GM08714 (cell line): ENCODE results near the gene GHSR.
"Not testable (repeated sequence)": the region's sequence is repeated elsewhere in the genome, so short reads cannot be mapped to it uniquely, and the experiment has no call there.

Experiments
- H3K4me3 ChIP-seq: fragments of 200-500 bp; sonication (Bioruptor generic); 2 replicates; pipeline ENCODE4 v1.5.1; 2014; ENCODE audit warnings: mild to moderate bottlenecking, low read length, inconsistent platforms
- ZNF274 ChIP-seq: IDR thresholded peaks from 2 replicates; pipeline ENCODE4 v1.6.1; 2012; ENCODE audit warnings: mild to moderate bottlenecking, low read depth, low read length

The GHSR gene

DNA sequence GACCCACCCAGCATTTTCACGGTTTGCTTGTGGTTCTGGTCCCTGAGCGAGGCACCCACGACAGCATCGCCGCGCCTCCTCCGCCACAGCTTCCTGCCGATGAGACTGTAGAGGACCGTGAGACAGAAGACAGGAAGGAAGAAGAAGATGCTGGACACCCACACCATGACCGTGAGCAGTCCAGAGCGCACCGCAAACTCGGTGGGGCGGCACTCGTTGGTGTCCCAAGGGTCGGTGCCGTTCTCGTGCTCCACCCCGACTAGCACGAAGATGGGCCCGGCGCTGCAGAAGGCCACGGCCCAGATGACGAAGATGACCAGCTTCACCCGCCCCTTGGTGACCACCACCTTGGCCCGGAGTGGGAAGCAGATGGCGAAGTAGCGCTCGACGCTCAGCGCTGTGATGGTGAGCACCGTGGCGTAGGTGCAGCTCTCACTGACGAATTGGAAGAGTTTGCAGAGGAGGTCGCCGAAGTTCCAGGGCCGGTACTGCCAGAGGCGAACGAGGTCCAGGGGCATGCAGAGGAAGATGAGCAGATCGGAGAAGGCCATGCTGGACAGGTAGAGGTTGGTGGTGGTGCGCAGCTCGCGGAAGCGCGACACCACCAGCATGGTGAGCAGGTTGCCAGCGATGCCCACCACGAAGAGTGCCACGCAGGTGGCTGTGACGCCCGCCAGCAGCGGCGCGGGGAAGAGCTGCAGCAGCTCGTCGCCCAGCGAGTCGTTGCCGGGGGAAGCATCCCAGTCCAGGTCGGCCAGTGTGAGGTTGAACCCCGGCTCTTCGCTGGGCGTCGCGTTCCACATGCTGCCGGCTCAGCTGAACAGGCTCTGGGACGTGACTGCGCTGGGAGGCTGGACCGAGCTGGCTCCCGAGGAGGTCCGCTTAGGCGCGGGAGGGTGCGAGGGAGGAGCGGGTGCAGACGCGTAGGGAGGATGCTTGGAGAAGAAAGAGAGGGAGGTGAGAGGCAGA, at the start of gene GHSR:
Gene GHSR (minus strand): TSS at position 846 of the 969 bp plus-strand sequence. CDS start 43 bp downstream, at position 803.
- no peak within 1 kb of the TSS; the same call in 1 of the 2 replicates for H3K4me3 ChIP-seq
- no peak for TF ChIP-seq ZNF274

DNA sequence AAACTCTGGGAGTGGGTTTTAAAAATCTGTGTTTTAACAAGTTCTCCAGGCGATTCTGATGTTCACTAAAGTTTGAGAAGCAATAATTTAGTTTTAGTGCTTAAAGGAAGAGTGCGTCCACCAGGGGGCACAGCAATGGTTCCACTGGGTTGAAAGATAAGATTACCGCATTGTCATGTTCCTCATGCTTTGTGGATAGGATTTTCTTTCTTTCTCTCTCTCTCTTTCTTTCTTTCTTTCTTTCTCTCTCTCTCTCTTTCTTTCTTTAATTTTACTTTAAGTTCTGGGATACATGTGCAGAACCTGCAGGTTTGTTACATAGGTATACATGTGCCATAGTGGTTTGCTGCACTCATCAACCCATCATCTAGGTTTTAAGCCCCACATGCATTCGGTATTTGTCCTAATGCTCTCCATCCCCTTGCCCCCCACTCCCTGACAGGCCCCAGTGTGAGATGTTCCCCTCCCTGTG, 42.0 kb upstream of the GHSR start:
- H3K4me3 ChIP-seq: not testable (repeated sequence)

GRCh38 chr3:172478116-172478515, 29.9 kb upstream of the GHSR start:
- H3K4me3 ChIP-seq: no peak overlapping the region
- TF ChIP-seq ZNF274: no peak

DNA sequence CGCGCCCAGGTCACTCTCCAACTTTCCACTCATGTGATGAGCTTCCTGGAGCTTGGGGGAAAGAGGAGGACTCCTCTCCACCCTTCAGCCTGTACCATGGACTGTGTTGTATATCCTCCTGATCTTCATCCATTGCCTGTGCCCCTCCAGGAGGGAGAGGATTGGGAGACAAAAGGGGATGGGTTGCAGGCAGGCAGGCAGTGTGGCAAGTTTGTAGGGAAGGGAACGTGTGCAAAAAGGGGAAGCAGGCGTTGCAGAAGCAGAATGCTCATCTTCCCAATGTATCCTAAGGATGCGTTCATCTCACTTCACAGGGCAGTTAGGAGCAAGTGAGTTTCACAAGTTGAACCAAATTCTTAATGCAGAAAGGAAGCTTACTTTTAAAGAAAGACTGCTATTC, 28.1 kb upstream of the GHSR start:
- no peak overlapping the region for H3K4me3 ChIP-seq
- no peak for TF ChIP-seq ZNF274

DNA sequence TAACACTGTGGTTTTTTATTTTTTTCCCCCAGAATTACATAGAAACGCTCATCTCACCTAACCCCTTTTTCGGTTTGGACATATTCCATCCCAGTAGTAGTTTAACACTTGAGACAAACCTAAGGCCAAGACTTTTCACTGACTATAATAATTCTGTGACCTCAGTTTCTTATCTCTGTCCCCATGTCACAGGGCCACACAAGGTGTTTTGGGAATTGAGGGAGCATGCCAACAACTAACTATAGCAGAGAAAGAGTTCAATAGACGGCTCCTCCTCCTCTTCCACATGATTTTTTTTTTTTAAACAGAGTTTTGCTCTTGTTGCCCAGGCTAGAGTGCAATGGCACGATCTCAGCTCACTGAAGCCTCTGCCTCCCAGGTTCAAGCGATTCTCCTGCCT, 27.4 kb upstream of the GHSR start:
- H3K4me3 ChIP-seq: no peak overlapping the region
- no peak for TF ChIP-seq ZNF274

DNA sequence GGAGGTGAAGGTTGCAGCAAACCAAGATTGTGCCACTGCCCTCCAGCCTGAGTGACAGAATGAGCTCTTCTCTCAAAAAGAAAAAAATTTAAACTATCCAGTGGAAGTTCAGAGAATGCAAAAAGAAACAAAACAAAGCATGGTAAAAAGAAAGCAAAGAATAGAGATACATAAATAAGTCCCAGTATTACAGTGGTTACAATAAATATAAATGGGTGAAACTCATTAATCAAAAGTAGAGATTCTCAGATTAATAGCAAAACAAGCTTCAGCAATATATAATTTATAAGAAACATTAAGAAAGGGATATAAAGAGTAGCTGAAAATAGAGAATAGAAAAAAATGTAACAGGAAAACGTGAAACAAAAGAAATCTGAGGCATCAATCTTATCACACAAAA, 23.6 kb upstream of the GHSR start:
- no peak for TF ChIP-seq ZNF274
- H3K4me3 ChIP-seq: no peak overlapping the region

- TF ChIP-seq ZNF274: no peak
- no peak overlapping the region for H3K4me3 ChIP-seq
These were observed 22.3 kb upstream of the GHSR start for GRCh38 chr3:172470588-172470987.

DNA sequence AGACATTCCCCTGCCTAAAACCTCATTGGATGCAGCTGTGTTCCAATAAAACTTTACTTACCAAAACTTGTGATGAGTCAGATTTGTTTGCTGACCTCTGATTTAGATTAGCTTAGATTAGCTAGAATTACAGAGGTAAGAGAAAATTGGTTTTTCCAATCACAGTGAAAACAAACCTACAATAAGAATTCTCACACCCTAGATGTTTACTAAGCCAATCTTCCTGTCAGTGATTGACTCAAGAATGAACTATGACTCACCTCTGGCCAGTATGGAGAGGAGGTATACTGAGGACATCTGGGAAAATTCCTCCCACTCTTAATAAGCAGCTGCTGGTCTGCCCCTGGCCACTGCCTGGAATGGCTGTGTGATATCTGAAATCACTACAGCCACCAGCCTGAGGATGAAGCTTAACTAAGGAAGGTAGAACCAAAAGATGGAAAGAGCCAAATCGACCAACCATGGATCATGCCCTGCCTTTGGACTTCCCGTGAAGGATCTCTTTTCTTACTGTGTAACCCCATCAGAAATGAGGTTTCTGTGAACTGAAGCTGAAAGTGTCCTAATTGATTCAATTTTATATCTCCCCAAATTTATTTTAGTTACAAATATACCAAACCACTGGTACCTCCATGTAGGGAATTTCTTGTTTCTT, 19.0 kb upstream of the GHSR start:
- H3K4me3 ChIP-seq: no peak overlapping the region
- no peak for TF ChIP-seq ZNF274

DNA sequence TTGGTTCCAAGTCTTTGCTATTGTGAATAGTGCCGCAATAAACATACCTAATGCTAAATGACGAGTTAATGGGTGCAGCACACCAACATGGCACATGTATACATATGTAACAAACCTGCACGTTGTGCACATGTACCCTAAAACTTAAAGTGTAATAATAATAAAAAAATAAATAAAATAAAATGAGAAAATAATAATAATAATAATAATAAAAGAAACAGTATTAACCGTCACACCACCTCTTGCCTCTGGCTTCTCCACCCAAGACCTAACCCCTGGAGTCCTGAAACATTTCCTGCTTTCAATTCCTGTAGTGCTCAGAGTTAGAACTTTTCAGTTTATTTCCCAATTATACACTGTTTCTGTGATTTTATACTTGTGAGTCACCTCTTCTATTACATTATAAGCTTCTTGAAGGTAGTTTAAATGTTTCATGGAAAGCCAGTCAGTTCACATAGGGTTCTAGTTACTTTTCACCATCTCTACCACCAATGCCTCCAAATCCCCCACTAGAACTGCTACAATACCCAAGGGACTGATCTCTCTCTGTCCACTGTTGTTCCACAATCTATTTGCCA, 18.4 kb upstream of the GHSR start:
- H3K4me3 ChIP-seq: no peak overlapping the region
- TF ChIP-seq ZNF274: no peak

- no peak for TF ChIP-seq ZNF274
- H3K4me3 ChIP-seq: no peak overlapping the region
These were observed 17.0 kb upstream of the GHSR start for GRCh38 chr3:172465281-172465680.

DNA sequence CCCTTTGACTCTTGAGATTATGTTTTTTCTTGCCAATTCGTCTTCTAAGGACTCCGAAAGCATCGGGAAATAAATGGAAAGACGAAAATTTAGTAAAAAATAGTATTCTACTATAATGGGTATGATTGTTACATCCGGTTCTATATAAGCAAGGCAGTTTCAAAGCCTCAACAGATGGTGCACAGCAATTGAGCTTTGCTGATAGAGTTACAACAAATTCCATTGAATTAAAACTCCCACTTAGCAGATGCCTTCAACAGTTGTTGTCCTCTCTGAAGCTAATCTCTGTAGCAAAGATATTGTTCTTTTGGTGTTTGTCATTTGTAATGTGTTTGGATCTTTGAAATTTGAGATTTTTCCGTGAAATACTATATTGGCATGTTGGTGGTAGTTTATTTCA, 16.1 kb upstream of the GHSR start:
- no peak for TF ChIP-seq ZNF274

DNA sequence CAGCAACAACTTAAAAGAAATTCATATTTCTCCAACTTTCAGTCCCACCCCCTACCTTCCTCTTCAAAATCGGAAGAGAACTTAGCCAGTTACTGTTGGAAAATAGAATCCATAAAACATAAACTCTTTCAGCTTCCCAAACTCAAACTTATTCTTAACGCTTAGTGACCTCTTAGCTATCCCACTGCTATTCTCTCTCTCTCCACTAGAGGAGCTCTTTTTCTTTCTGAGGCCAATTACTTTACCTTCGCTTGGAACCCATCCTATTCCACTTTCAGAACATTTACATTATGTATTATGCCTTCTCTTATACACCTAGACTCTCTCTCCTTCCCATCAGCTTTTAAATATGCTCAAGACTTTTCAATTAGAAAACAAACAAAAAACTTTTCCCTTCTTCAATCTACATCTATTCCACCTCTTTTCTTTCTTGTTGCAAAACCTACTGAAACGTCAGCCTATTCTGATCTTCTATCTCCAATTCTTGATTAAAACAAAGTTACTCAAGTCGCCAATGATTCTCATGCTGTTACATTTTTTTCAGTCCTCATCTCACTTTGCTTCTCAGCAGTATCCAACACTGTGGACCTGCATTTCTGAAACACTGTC, 13.4 kb upstream of the GHSR start:
- no peak for TF ChIP-seq ZNF274
- no peak overlapping the region for H3K4me3 ChIP-seq

More for the DNA sequence above, 16.1 kb upstream of the GHSR start:
- H3K4me3 ChIP-seq: no peak overlapping the region

GRCh38 chr3:172456404-172456803, 8.1 kb upstream of the GHSR start:
- TF ChIP-seq ZNF274: no peak
- no peak overlapping the region for H3K4me3 ChIP-seq

DNA sequence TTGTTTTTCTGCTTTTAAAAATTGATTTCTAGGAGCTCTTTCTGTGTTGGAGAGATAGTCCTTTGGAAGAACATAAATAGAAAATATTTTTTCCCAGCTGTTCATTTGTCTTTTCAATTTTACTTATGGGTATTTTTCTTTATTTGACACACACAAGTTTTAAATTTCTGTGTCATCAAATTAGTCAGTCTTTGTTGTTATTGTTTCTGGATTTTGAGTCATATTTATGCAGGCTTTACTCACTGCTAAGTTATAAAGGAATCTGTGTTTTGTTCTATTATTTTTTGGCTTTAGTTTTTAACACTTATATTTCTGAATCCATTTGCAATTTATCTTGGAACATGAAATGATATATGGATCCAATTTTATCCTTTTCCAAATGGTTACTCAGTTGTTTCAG, 5.9 kb upstream of the GHSR start:
- TF ChIP-seq ZNF274: no peak

More for the DNA sequence above, 5.9 kb upstream of the GHSR start:
- H3K4me3 ChIP-seq: no peak overlapping the region
